CD4-positive, alpha-beta T cell treated with Interleukin-6 at 100 ng/mL for 8 hours (primary cell): ENCODE data around the gene TERC.
A peak's percentile ranks its signal among the peaks of the same experiment; 100 is the strongest.
"Not testable (repeated sequence)": the region's sequence is repeated elsewhere in the genome, so short reads cannot be mapped to it uniquely, and the experiment has no call there.

Experiments
- DNase-seq: peaks from one replicate; pipeline ENCODE4 v3.0.0-alpha.2; 2020; ENCODE audit warnings: mixed read lengths, low spot score

Gene TERC

GRCh38 chr3:169771497-169772304 lies 6.8 kb upstream of the TERC start:
- DNase-seq = peak; percentile 77

GRCh38 chr3:169769287-169770181 lies 4.7 kb upstream of the TERC start, which contains the start of gene ACTRT3:
Gene ACTRT3, minus strand, starts transcription at chr3:169769561. Its CDS starts 41 bp downstream, at chr3:169769520.
- peak; percentile 52 for DNase-seq

GRCh38 chr3:169764312-169764881 lies 463 bp downstream of the TERC start:
- DNase-seq = peak; percentile 59

GRCh38 chr3:169760479-169760878 lies 4.4 kb downstream of the TERC start:
- DNase-seq = no peak

- DNase-seq = peak; percentile 46
These were observed 5.6 kb downstream of the TERC start for GRCh38 chr3:169759256-169759655.

- no peak for DNase-seq
These were observed 6.4 kb downstream of the TERC start for GRCh38 chr3:169758359-169758994.

- DNase-seq = no peak
These were observed 9.4 kb downstream of the TERC start for GRCh38 chr3:169755488-169755887.

- no peak for DNase-seq
These were observed 10.1 kb downstream of the TERC start for GRCh38 chr3:169754711-169755110.

- DNase-seq = no peak
These were observed 13.0 kb downstream of the TERC start for GRCh38 chr3:169751875-169752274.

- no peak for DNase-seq
These were observed 14.2 kb downstream of the TERC start for GRCh38 chr3:169750665-169751064.

GRCh38 chr3:169748670-169749069 lies 16.2 kb downstream of the TERC start:
- DNase-seq = no peak

GRCh38 chr3:169746924-169747323 lies 17.9 kb downstream of the TERC start:
- DNase-seq = no peak

- DNase-seq = no peak
These were observed 20.4 kb downstream of the TERC start for GRCh38 chr3:169744366-169745054.

GRCh38 chr3:169739067-169739466 lies 25.8 kb downstream of the TERC start:
- DNase-seq = no peak

GRCh38 chr3:169731857-169732256 lies 33.0 kb downstream of the TERC start:
- DNase-seq = not testable (repeated sequence)

- DNase-seq = no peak
These were observed 42.1 kb downstream of the TERC start for GRCh38 chr3:169722724-169723123.

GRCh38 chr3:169718415-169718814 lies 46.4 kb downstream of the TERC start:
- not testable (repeated sequence) for DNase-seq
